Muscle of back (tissue), 11 donors: Measurements from ENCODE around the gene FAAP20. TPM values are rescaled to one million over a fixed set of nuclear protein-coding genes. Genes with fewer than 3 reads are reported as not detected.

Experiments
- DNase-seq, 3 donors: peaks; one replicate each; pipeline versions ENCODE4 v3.0.0 to v3.0.0-alpha.2; 2013
- polyA plus RNA-seq, 10 donors: library from polyadenylated mRNA; unstranded; fragments of 120-200 nt; gene quantifications; one replicate each; pipeline ENCODE4 v1.2.1, GENCODE V29; 2013; ENCODE audit not compliant: insufficient read length in 10 of 10

FAAP20 gene
- polyA plus RNA-seq, 10 donors, result 22.3 to 45.9 (median 30.2) TPM

GRCh38 chr1:2231532-2232254, 37.1 kb upstream of the FAAP20 start:
- peak in 1 of 3 donors; percentile 76 for DNase-seq

GRCh38 chr1:2230781-2231531, 36.4 kb upstream of the FAAP20 start:
- DNase-seq, result peak in 1 of 3 donors; percentile 69

- peak in 1 of 3 donors; percentile 84 for DNase-seq
These were observed 35.5 kb upstream of the FAAP20 start for GRCh38 chr1:2229911-2230731.

- peak in 2 of 3 donors; percentile 77 to 90 for DNase-seq
These were observed 34.7 kb upstream of the FAAP20 start for GRCh38 chr1:2229037-2229864.

- DNase-seq, result no peak
These were observed 34.1 kb upstream of the FAAP20 start for GRCh38 chr1:2228694-2229036.

GRCh38 chr1:2228157-2228594, 33.6 kb upstream of the FAAP20 start, which contains the start of gene SKI:
TSS of gene SKI (plus strand) at chr1:2228319. CDS start at chr1:2228767, 448 bp downstream.
- no peak for DNase-seq

- DNase-seq, result peak; percentile 98 to 99 (median 99)
These were observed 33.0 kb upstream of the FAAP20 start for GRCh38 chr1:2227346-2228156.

- peak in 1 of 3 donors; percentile 64 for DNase-seq
These were observed 32.2 kb upstream of the FAAP20 start for GRCh38 chr1:2226525-2227345.

- no peak for DNase-seq
These were observed 30.3 kb upstream of the FAAP20 start for GRCh38 chr1:2224631-2225428.

- DNase-seq, result no peak
These were observed 29.6 kb upstream of the FAAP20 start for GRCh38 chr1:2224170-2224584.

GRCh38 chr1:2221271-2221670, 26.7 kb upstream of the FAAP20 start:
- DNase-seq, result no peak

GRCh38 chr1:2216767-2217058, 22.1 kb upstream of the FAAP20 start:
- no peak for DNase-seq

- DNase-seq, result no peak
These were observed 21.6 kb upstream of the FAAP20 start for GRCh38 chr1:2215909-2216766.

GRCh38 chr1:2215329-2215728, 20.8 kb upstream of the FAAP20 start:
- DNase-seq, result no peak

- DNase-seq, result peak in 1 of 3 donors; percentile 85
These were observed 20.1 kb upstream of the FAAP20 start for GRCh38 chr1:2214541-2215241.

GRCh38 chr1:2213576-2214505, 19.3 kb upstream of the FAAP20 start:
- DNase-seq, result peak; percentile 88 to 97 (median 94)
